CD4-positive, alpha-beta memory T cell (primary cell): ENCODE results near the gene LRP1B. TPM values are rescaled to one million over a fixed set of nuclear protein-coding genes. Genes with fewer than 3 reads are reported as not detected.
"Not testable (repeated sequence)": the region's sequence is repeated elsewhere in the genome, so short reads cannot be mapped to it uniquely, and the experiment has no call there.

Source experiments
- CTCF ChIA-PET: fragments of 350-600 bp; sonication (Branson Sonifier 250); formaldehyde crosslinking; loops from one replicate; lab custom pipeline; 2021; ENCODE audit warnings: inconsistent platforms; ENCODE audit not compliant: partially characterized antibody; lab: Charles Lee
- POLR2A ChIA-PET: fragments of 350-600 bp; sonication (Branson Sonifier 250); formaldehyde crosslinking; loops from one replicate; lab custom pipeline; 2021; ENCODE audit not compliant: partially characterized antibody; lab: Charles Lee
- DNase-seq, 5 donors: peaks; one replicate each; pipeline versions ENCODE4 v3.0.0 to v3.0.0-alpha.2; 2020 to 2022; ENCODE audit warnings: mixed read lengths in 1 of 5
- H3K27ac ChIP-seq: one replicate; pipeline ENCODE4 v1.7.0; 2013; ENCODE audit warnings: low read depth, low read length
- H3K27me3 ChIP-seq: 2 replicates; pipeline ENCODE4 v1.7.0; 2013; ENCODE audit warnings: mild to moderate bottlenecking, low read length, moderate library complexity; ENCODE audit not compliant: insufficient read depth
- H3K36me3 ChIP-seq: 2 replicates; pipeline ENCODE4 v1.7.0; 2013; ENCODE audit warnings: mild to moderate bottlenecking, low read length, moderate library complexity; ENCODE audit not compliant: insufficient read depth
- H3K4me1 ChIP-seq: 2 replicates; pipeline ENCODE4 v1.7.0; 2013; ENCODE audit warnings: mild to moderate bottlenecking, low read length, moderate library complexity; ENCODE audit not compliant: insufficient read depth
- H3K4me3 ChIP-seq, 2 donors: one replicate each; pipeline ENCODE4 v1.7.0; 2013; ENCODE audit warnings: low read length in 2 of 2, mild to moderate bottlenecking in 1 of 2
- H3K9me3 ChIP-seq, 2 donors: one replicate each; pipeline ENCODE4 v1.7.0; 2013; ENCODE audit warnings: low read length in 2 of 2, control low read depth in 1 of 2; ENCODE audit not compliant: control insufficient read depth in 1 of 2
- H3K27ac Mint-ChIP-seq, 7 donors: one replicate each; pipeline ENCODE4 v1.8.0; 2020 to 2021; ENCODE audit warnings: mixed read lengths in 7 of 7, mild to moderate bottlenecking in 6 of 7, inconsistent platforms in 3 of 7, moderate library complexity in 3 of 7
- H3K27me3 Mint-ChIP-seq, 2 donors: one replicate each; pipeline ENCODE4 v1.8.0; 2020 to 2021; ENCODE audit warnings: mixed read lengths in 2 of 2
- H3K36me3 Mint-ChIP-seq, 2 donors: one replicate each; pipeline ENCODE4 v1.8.0; 2020 to 2021; ENCODE audit warnings: mixed read lengths in 2 of 2, inconsistent platforms in 1 of 2, mild to moderate bottlenecking in 1 of 2
- H3K4me1 Mint-ChIP-seq, 4 donors: one replicate each; pipeline ENCODE4 v1.8.0; 2020 to 2021; ENCODE audit warnings: mixed read lengths in 4 of 4, mild to moderate bottlenecking in 1 of 4
- H3K4me3 Mint-ChIP-seq, 8 donors: one replicate each; pipeline ENCODE4 v1.8.0; 2020 to 2021; ENCODE audit warnings: mixed read lengths in 8 of 8, mild to moderate bottlenecking in 7 of 8, moderate library complexity in 6 of 8, inconsistent platforms in 3 of 8
- H3K9me3 Mint-ChIP-seq, 8 donors: one replicate each; pipeline ENCODE4 v1.8.0; 2020 to 2021; ENCODE audit warnings: mixed read lengths in 8 of 8, mild to moderate bottlenecking in 5 of 8, inconsistent platforms in 3 of 8, moderate library complexity in 1 of 8
- intact Hi-C: fragments of 100-400 bp; cut with micrococcal nuclease; formaldehyde crosslinking; loops from one replicate; pipeline ENCODE4 v1.15.1; 2023
- polyA plus RNA-seq, 2 donors: library from polyadenylated mRNA; unstranded; fragments of 300-500 nt; fragmentation: Illumina TruSeq; gene quantifications; one replicate each; pipeline ENCODE4 v1.2.3, GENCODE V29; 2021
- total RNA-seq, 2 experiments: library from RNA; stranded (reverse); gene quantifications; one replicate each; pipeline ENCODE4 v1.2.3, GENCODE V29; 2021

Gene LRP1B
- total and polyA plus RNA-seq, 4 experiments from 2014 or later = not detected

- H3K4me1 Mint-ChIP-seq = no peaks in the 10 kb centered on the region
- no peaks in the 10 kb centered on the region for H3K36me3 Mint-ChIP-seq
- H3K4me3 ChIP-seq = no peak overlapping the region
- no peaks in the 10 kb centered on the region for H3K27me3 ChIP-seq
- no peak overlapping the region for H3K4me3 Mint-ChIP-seq
- H3K36me3 ChIP-seq = no peaks in the 10 kb centered on the region
- H3K4me1 ChIP-seq = no peaks in the 10 kb centered on the region
- H3K27me3 Mint-ChIP-seq = no peaks in the 10 kb centered on the region
- H3K27ac ChIP-seq = no peak overlapping the region
- ChIA-PET POLR2A (no interaction called here), CTCF (no interaction called here)
- DNase-seq = no peak
- H3K9me3 Mint-ChIP-seq = peaks cover 0 to 14% (median 7%) of the 10 kb centered on the region in 8 donors
- H3K27ac Mint-ChIP-seq = no peak overlapping the region
- intact Hi-C loops = no loop called here
- no peaks in the 10 kb centered on the region for H3K9me3 ChIP-seq
Observed at GRCh38 chr2:141187075-141187439, 943.8 kb downstream of the LRP1B start.

- Mint-ChIP-seq H3K4me1 (no peaks in the 10 kb centered on the region), H3K4me3 (no peak overlapping the region), H3K27me3 (no peaks in the 10 kb centered on the region), H3K27ac (no peak overlapping the region), H3K9me3 (peaks cover 0 to 14% (median 7%) of the 10 kb centered on the region in 8 donors), H3K36me3 (no peaks in the 10 kb centered on the region)
- Histone ChIP-seq H3K4me1 (no peaks in the 10 kb centered on the region), H3K27ac (no peak overlapping the region), H3K4me3 (no peak overlapping the region), H3K27me3 (no peaks in the 10 kb centered on the region), H3K9me3 (no peaks in the 10 kb centered on the region), H3K36me3 (no peaks in the 10 kb centered on the region)
- no peak for DNase-seq
- ChIA-PET POLR2A (no interaction called here), CTCF (no interaction called here)
- intact Hi-C loops = no loop called here
Observed at GRCh38 chr2:141186413-141187074, 944.3 kb downstream of the LRP1B start.

GRCh38 chr2:141182246-141182645 is 948.6 kb downstream of the LRP1B start:
- Mint-ChIP-seq H3K4me3 (no peak overlapping the region), H3K36me3 (no peaks in the 10 kb centered on the region), H3K4me1 (no peaks in the 10 kb centered on the region), H3K27me3 (no peaks in the 10 kb centered on the region), H3K9me3 (peaks cover 0 to 21% (median 7%) of the 10 kb centered on the region in 8 donors), H3K27ac (no peak overlapping the region)
- Histone ChIP-seq H3K4me3 (no peak overlapping the region), H3K27me3 (no peaks in the 10 kb centered on the region), H3K4me1 (no peaks in the 10 kb centered on the region), H3K36me3 (no peaks in the 10 kb centered on the region), H3K27ac (no peak overlapping the region), H3K9me3 (no peaks in the 10 kb centered on the region)
- ChIA-PET POLR2A (no interaction called here), CTCF (interaction anchor here (1.1 kb wide), 1 partner anchor 9 kb away, joined by 3 read pairs; no protein-coding TSS in a partner anchor)
- DNase-seq = no peak
- intact Hi-C loops = no loop called here

- H3K27me3 ChIP-seq, H3K36me3 ChIP-seq, H3K36me3 Mint-ChIP-seq, CTCF ChIA-PET, H3K27ac ChIP-seq, H3K9me3 ChIP-seq, DNase-seq, H3K27me3 Mint-ChIP-seq, H3K4me1 ChIP-seq, H3K4me3 ChIP-seq, H3K4me3 Mint-ChIP-seq, H3K4me1 Mint-ChIP-seq, POLR2A ChIA-PET, intact Hi-C loops, H3K27ac Mint-ChIP-seq: not testable (repeated sequence)
- peaks cover 5 to 33% (median 11%) of the 10 kb centered on the region in 8 donors for H3K9me3 Mint-ChIP-seq
Observed at GRCh38 chr2:141169117-141169516, 961.7 kb downstream of the LRP1B start.

- H3K27ac ChIP-seq = no peak overlapping the region
- no peaks in the 10 kb centered on the region for H3K27me3 ChIP-seq
- Mint-ChIP-seq H3K4me3 (no peak overlapping the region), H3K36me3 (no peaks in the 10 kb centered on the region), H3K27ac (no peak overlapping the region), H3K4me1 (no peaks in the 10 kb centered on the region), H3K9me3 (peaks cover 2 to 8% (median 3%) of the 10 kb centered on the region in 8 donors), H3K27me3 (no peaks in the 10 kb centered on the region)
- H3K9me3 ChIP-seq = no peaks in the 10 kb centered on the region
- no peaks in the 10 kb centered on the region for H3K4me1 ChIP-seq
- H3K36me3 ChIP-seq = no peaks in the 10 kb centered on the region
- H3K4me3 ChIP-seq = no peak overlapping the region
- no peak for DNase-seq
- POLR2A ChIA-PET = no interaction called here
- intact Hi-C loops = no loop called here
- CTCF ChIA-PET = no interaction called here
Observed at GRCh38 chr2:141162314-141162713, 968.5 kb downstream of the LRP1B start.

GRCh38 chr2:141151611-141152286 is 979.1 kb downstream of the LRP1B start:
- no peak for DNase-seq
- intact Hi-C loops = no loop called here
- Mint-ChIP-seq H3K9me3 (peaks cover 0 to 15% (median 5%) of the 10 kb centered on the region in 8 donors), H3K4me3 (no peak overlapping the region), H3K4me1 (no peaks in the 10 kb centered on the region), H3K27me3 (no peaks in the 10 kb centered on the region), H3K27ac (no peak overlapping the region), H3K36me3 (no peaks in the 10 kb centered on the region)
- ChIA-PET POLR2A (no interaction called here), CTCF (no interaction called here)
- Histone ChIP-seq H3K4me3 (no peak overlapping the region), H3K4me1 (no peaks in the 10 kb centered on the region), H3K9me3 (no peaks in the 10 kb centered on the region), H3K27ac (no peak overlapping the region), H3K36me3 (no peaks in the 10 kb centered on the region), H3K27me3 (no peaks in the 10 kb centered on the region)

- no peaks in the 10 kb centered on the region for H3K4me1 Mint-ChIP-seq
- no peak overlapping the region for H3K4me3 Mint-ChIP-seq
- POLR2A ChIA-PET = no interaction called here
- DNase-seq = no peak
- H3K27ac Mint-ChIP-seq = no peak overlapping the region
- CTCF ChIA-PET = no interaction called here
- Histone ChIP-seq H3K4me1 (no peaks in the 10 kb centered on the region), H3K36me3 (no peaks in the 10 kb centered on the region), H3K27ac (no peak overlapping the region), H3K27me3 (no peaks in the 10 kb centered on the region), H3K9me3 (no peaks in the 10 kb centered on the region), H3K4me3 (no peak overlapping the region)
- intact Hi-C loops = no loop called here
- peaks cover under 1 to 14% (median 4%) of the 10 kb centered on the region in 8 donors for H3K9me3 Mint-ChIP-seq
- no peaks in the 10 kb centered on the region for H3K36me3 Mint-ChIP-seq
- no peaks in the 10 kb centered on the region for H3K27me3 Mint-ChIP-seq
Observed at GRCh38 chr2:141142025-141142424, 988.8 kb downstream of the LRP1B start.
